Psoas muscle (tissue), 8 donors: Measurements from ENCODE around the gene RILPL2. TPM values are rescaled to one million over a fixed set of nuclear protein-coding genes. Genes with fewer than 3 reads are reported as not detected.
A peak's percentile ranks its signal among the peaks of the same experiment; 100 is the strongest.
"Not testable (repeated sequence)": the region's sequence is repeated elsewhere in the genome, so short reads cannot be mapped to it uniquely, and the experiment has no call there.

Source experiments
- ATAC-seq, 4 donors: fragments of 200-7000 bp; cut with Tn5 transposase; one replicate each; pipeline ENCODE4 v1.9.1; 2020; ENCODE audit warnings: moderate library complexity in 3 of 4, mild to moderate bottlenecking in 2 of 4
- DNase-seq, 2 donors: peaks; one replicate each; pipeline ENCODE4 v3.0.0-alpha.2; 2020
- H3K27ac ChIP-seq: fragments of 200-600 bp; one replicate; pipeline ENCODE4 v1.8.0; 2022
- H3K27me3 ChIP-seq, 3 donors: fragments of 200-600 bp in 1 of 3; one replicate each; pipeline versions ENCODE4 v1.6.1 to v1.8.0; 2013 to 2022; ENCODE audit warnings: low read length in 2 of 3, mild to moderate bottlenecking in 2 of 3, moderate library complexity in 1 of 3; ENCODE audit not compliant: insufficient read depth in 3 of 3
- H3K36me3 ChIP-seq, 2 donors: fragments of 200-600 bp in 1 of 2; one replicate each; pipeline versions ENCODE4 v1.6.1 to v1.8.0; 2013 to 2022; ENCODE audit warnings: low read depth in 1 of 2, mild to moderate bottlenecking in 1 of 2, moderate library complexity in 1 of 2; ENCODE audit not compliant: insufficient read depth in 1 of 2
- H3K4me1 ChIP-seq: fragments of 200-600 bp; one replicate; pipeline ENCODE4 v1.8.0; 2022
- H3K4me3 ChIP-seq: fragments of 200-600 bp; one replicate; pipeline ENCODE4 v1.8.0; 2022; ENCODE audit warnings: mild to moderate bottlenecking
- H3K9me3 ChIP-seq: fragments of 200-600 bp; one replicate; pipeline ENCODE4 v1.8.0; 2022
- WGBS, 3 donors: extraction: QIAGEN DNeasy Blood & Tissue Kit; methylation state at CpG; one replicate each; pipeline versions ENCODE4 v1.1.6 to v1.1.7; 2013; 5-methylcytosine and 5-hydroxymethylcytosine counted together
- intact Hi-C, 2 donors: fragments of 100-400 bp; cut with DNase I; formaldehyde crosslinking; loops; one replicate each; pipeline versions ENCODE4 v1.11.0 to v1.14.2; 2022
- polyA plus RNA-seq, 3 donors: library from polyadenylated mRNA; stranded (reverse); fragments of 200-250 nt; gene quantifications; one replicate each; pipeline ENCODE4 v1.2.3, GENCODE V29; 2013
- total RNA-seq, 4 donors: library from RNA; stranded (reverse); fragmentation: NEBNext Ultra II Directional in 2 of 4; extraction: Animal tissue kit (Norgen Biotek cat#: 25700) in 2 of 4; gene quantifications; one replicate each; pipeline versions ENCODE4 v1.2.1 to v1.2.4, GENCODE V29; 2021 to 2023
- TF ChIP-seq, protein P1 (sequence below): fragments of 200-600 bp; IDR thresholded peaks from one replicate; pipeline ENCODE4 v1.8.0; 2022; ENCODE audit warnings: antibody characterized with exemption
- donor health status: healthy with polysubstance abuse.
- donor health status: DM: no; HTN: no; CAD: no; lungs with moderate emphysema.
- donor health status: Bipolar disorder and iron deficiency.
- donor health status: healthy.
- donor health status: DM: yes; HTN: yes; CAD: no.
- donor health status: DM: no; HTN: no; CAD: no.
- donor health status: DM: no; HTN: no; CAD: no.
- donor health status: DM: yes; HTN: yes; CAD: no.

The RILPL2 gene
- total and polyA plus RNA-seq, 7 donors = 0.69 to 1.6 (median 1.1) TPM

DNA sequence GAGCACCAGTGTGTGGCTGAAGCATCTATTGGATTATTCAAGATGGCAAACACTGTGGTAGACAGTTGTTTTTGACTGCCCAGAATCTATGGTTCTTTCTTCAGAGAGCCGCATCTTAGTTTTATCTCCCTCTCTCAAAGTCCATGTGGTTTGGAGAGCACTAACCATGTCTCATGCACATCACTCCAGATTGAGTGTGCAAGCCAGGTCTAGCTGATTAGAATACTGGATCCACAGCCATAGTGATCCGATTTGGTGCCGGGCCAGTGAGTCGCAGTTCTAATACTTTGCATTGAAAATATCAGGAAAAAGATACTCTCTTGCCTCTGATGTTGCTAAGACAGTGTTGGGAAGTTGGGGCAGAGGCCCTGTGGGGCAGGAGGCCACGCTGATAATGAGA is 67.3 kb downstream of the RILPL2 start:
- H3K9me3 ChIP-seq = no peaks in the 10 kb centered on the region
- DNase-seq (peak in 1 of 2 donors; percentile 8), ATAC-seq (no peak)
- intact Hi-C loops = no loop called here
- no peaks in the 10 kb centered on the region for H3K36me3 ChIP-seq
- H3K27ac ChIP-seq = no peak overlapping the region
- H3K4me3 ChIP-seq = no peak overlapping the region
- no peaks in the 10 kb centered on the region for H3K27me3 ChIP-seq
- TF ChIP-seq, protein P1, sequence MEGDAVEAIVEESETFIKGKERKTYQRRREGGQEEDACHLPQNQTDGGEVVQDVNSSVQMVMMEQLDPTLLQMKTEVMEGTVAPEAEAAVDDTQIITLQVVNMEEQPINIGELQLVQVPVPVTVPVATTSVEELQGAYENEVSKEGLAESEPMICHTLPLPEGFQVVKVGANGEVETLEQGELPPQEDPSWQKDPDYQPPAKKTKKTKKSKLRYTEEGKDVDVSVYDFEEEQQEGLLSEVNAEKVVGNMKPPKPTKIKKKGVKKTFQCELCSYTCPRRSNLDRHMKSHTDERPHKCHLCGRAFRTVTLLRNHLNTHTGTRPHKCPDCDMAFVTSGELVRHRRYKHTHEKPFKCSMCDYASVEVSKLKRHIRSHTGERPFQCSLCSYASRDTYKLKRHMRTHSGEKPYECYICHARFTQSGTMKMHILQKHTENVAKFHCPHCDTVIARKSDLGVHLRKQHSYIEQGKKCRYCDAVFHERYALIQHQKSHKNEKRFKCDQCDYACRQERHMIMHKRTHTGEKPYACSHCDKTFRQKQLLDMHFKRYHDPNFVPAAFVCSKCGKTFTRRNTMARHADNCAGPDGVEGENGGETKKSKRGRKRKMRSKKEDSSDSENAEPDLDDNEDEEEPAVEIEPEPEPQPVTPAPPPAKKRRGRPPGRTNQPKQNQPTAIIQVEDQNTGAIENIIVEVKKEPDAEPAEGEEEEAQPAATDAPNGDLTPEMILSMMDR = no peak
- H3K4me1 ChIP-seq = peaks cover 5% of the 10 kb centered on the region
- WGBS, 3 donors = 92 to 96% (median 96%) methylated on average over 5 of the region's 5 CpGs

DNA sequence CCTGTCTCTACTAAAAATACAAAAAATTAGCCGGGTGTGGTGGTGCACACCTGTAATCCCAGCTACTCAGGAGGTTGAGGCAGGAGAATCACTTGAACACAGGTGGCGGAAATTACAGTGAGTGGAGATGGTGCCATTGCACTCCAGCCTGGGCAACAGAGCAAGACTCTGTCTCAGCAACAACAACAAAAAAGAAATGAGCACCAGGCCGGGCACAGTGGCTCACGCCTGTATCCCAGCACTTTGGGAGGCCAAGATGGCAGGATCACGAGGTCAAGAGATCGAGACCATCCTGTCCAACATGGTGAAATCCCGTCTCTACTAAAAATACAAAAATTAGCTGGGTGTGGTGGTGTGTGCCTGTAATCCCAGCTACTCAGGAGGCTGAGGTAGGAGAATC is 68.1 kb downstream of the RILPL2 start:
- H3K27ac ChIP-seq, H3K9me3 ChIP-seq, H3K27me3 ChIP-seq, H3K4me3 ChIP-seq, intact Hi-C loops, H3K4me1 ChIP-seq, ATAC-seq, H3K36me3 ChIP-seq: not testable (repeated sequence)
- peak in 1 of 2 donors; percentile 4 for DNase-seq
- 94 to 97% (median 94%) methylated on average over 7 of the region's 7 CpGs for WGBS, 3 donors

DNA sequence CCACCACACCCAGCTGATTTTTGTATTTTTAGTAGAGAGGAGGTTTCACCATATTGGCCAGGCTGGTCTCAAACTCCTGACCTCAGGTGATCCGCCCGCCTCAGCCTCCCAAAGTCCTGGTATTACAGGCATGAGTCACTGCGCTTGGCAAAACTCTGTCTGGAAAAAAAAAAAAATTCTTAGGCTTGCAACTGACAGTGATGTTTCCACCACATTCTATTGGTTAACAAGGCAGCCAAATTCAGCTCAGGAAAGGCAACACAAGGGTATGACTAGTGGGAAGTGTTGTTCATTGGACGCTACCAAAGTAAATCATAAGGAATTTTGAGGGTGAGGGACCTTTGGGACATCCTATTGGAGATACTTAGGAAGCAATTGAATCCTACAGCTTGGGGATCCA is 69.0 kb downstream of the RILPL2 start:
- no peak overlapping the region for H3K27ac ChIP-seq
- no peaks in the 10 kb centered on the region for H3K9me3 ChIP-seq
- 91 to 97% (median 93%) methylated on average over 4 of the region's 4 CpGs for WGBS, 3 donors
- no peaks in the 10 kb centered on the region for H3K36me3 ChIP-seq
- peaks cover 16% of the 10 kb centered on the region for H3K4me1 ChIP-seq
- ATAC-seq = no peak
- TF ChIP-seq, protein P1 = no peak
- intact Hi-C loops = no loop called here
- no peaks in the 10 kb centered on the region for H3K27me3 ChIP-seq
- H3K4me3 ChIP-seq = no peak overlapping the region
- no peak for DNase-seq

Other genes starting within 250 kb of the RILPL2 start
- gene MPHOSPH9, start 203.5 kb downstream of the RILPL2 start, total RNA-seq = 10 to 100 TPM in 3 of 4 donors, 1 to 10 TPM in 1; 8.7 to 14.4 (median 12.7) TPM
- 1 to 10 TPM; 3.2 to 5.8 (median 3.2) TPM for gene MPHOSPH9, start 203.5 kb downstream of the RILPL2 start, polyA plus RNA-seq
- 1 to 10 TPM; 7.3 to 9.9 (median 8.6) TPM for gene MTRFR, start 203.2 kb downstream of the RILPL2 start, total RNA-seq
- 10 to 100 TPM in 1 of 3 donors, 1 to 10 TPM in 2; 6.4 to 10.9 (median 7.1) TPM for gene MTRFR, start 203.2 kb downstream of the RILPL2 start, polyA plus RNA-seq
- gene CDK2AP1, start 164.8 kb downstream of the RILPL2 start, total RNA-seq = 10 to 100 TPM; 47.6 to 63.9 (median 55.1) TPM
- gene CDK2AP1, start 164.8 kb downstream of the RILPL2 start, polyA plus RNA-seq = 100 to 1,000 TPM in 1 of 3 donors, 10 to 100 TPM in 2; 31.8 to 143 (median 67.3) TPM
- gene SBNO1, start 71.8 kb downstream of the RILPL2 start, total RNA-seq = 10 to 100 TPM; 29.3 to 37.5 (median 31.2) TPM
- 10 to 100 TPM in 2 of 3 donors, 1 to 10 TPM in 1; 6.8 to 49.6 (median 15.0) TPM for gene SBNO1, start 71.8 kb downstream of the RILPL2 start, polyA plus RNA-seq
- gene KMT5A, start 52.6 kb downstream of the RILPL2 start, total RNA-seq = 10 to 100 TPM; 15.6 to 29.0 (median 22.0) TPM
- gene KMT5A, start 52.6 kb downstream of the RILPL2 start, polyA plus RNA-seq = 10 to 100 TPM; 10.0 to 29.0 (median 17.9) TPM
- 10 to 100 TPM; 19.8 to 35.1 (median 25.5) TPM for gene SNRNP35, start 21.5 kb upstream of the RILPL2 start, total RNA-seq
- gene SNRNP35, start 21.5 kb upstream of the RILPL2 start, polyA plus RNA-seq = 10 to 100 TPM; 31.7 to 44.0 (median 42.6) TPM
- 10 to 100 TPM; 43.7 to 73.7 (median 59.0) TPM for gene RILPL1, start 97.0 kb upstream of the RILPL2 start, total RNA-seq
- 10 to 100 TPM; 34.8 to 64.7 (median 46.7) TPM for gene RILPL1, start 97.0 kb upstream of the RILPL2 start, polyA plus RNA-seq
- 100 to 1,000 TPM; 100 to 221 (median 145) TPM for gene TMED2, start 147.9 kb upstream of the RILPL2 start, total RNA-seq
- gene TMED2, start 147.9 kb upstream of the RILPL2 start, polyA plus RNA-seq = 100 to 1,000 TPM; 118 to 267 (median 238) TPM
- 1 to 10 TPM; 5.1 to 8.0 (median 6.1) TPM for gene DDX55, start 165.4 kb upstream of the RILPL2 start, total RNA-seq
- gene DDX55, start 165.4 kb upstream of the RILPL2 start, polyA plus RNA-seq = 10 to 100 TPM in 1 of 3 donors, 1 to 10 TPM in 2; 4.2 to 10.5 (median 7.8) TPM
- gene EIF2B1, start 197.0 kb upstream of the RILPL2 start, total RNA-seq = 10 to 100 TPM; 37.3 to 42.7 (median 40.1) TPM
- gene EIF2B1, start 197.0 kb upstream of the RILPL2 start, polyA plus RNA-seq = 10 to 100 TPM; 27.4 to 48.2 (median 38.4) TPM
- gene GTF2H3, start 197.1 kb upstream of the RILPL2 start, total RNA-seq = 10 to 100 TPM; 10.7 to 18.5 (median 16.9) TPM
- 10 to 100 TPM in 2 of 3 donors, 1 to 10 TPM in 1; 5.2 to 24.2 (median 12.3) TPM for gene GTF2H3, start 197.1 kb upstream of the RILPL2 start, polyA plus RNA-seq
- 1 to 10 TPM; 1.4 to 2.4 (median 1.7) TPM for gene TCTN2, start 234.4 kb upstream of the RILPL2 start, total RNA-seq
- 1 to 10 TPM; 1.1 to 8.1 (median 2.8) TPM for gene TCTN2, start 234.4 kb upstream of the RILPL2 start, polyA plus RNA-seq